ENCODE results near the gene C16orf78. TPM values are rescaled to one million over a fixed set of nuclear protein-coding genes. Genes with fewer than 3 reads are reported as not detected.

C16orf78 gene
- total RNA-seq, 1 experiment from 2014 or later: not detected

DNA sequence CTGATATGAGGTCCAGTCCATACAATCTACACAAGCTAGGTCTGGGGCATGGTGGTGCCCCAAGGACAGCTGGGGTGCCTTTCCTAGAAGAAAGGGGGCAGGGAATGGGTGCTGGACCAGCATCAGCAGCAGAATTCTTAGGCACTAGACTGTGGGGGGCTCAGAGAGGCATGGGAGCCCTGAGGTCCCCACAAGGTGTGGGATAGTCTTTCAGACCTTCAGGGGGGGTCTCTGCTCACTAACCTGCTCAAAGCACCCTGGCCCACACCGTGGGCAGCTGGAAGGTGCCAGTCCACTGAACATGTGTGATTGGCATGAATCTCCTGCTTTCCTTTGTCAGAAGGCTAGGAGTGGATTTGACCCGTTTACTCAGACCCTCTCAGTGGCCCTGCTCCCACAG is 26.1 kb upstream of the C16orf78 start:
- intact Hi-C loops (cut with micrococcal nuclease; ENCODE audit: unreplicated experiment): no loop called here
- CTCF ChIA-PET: no interaction called here

DNA sequence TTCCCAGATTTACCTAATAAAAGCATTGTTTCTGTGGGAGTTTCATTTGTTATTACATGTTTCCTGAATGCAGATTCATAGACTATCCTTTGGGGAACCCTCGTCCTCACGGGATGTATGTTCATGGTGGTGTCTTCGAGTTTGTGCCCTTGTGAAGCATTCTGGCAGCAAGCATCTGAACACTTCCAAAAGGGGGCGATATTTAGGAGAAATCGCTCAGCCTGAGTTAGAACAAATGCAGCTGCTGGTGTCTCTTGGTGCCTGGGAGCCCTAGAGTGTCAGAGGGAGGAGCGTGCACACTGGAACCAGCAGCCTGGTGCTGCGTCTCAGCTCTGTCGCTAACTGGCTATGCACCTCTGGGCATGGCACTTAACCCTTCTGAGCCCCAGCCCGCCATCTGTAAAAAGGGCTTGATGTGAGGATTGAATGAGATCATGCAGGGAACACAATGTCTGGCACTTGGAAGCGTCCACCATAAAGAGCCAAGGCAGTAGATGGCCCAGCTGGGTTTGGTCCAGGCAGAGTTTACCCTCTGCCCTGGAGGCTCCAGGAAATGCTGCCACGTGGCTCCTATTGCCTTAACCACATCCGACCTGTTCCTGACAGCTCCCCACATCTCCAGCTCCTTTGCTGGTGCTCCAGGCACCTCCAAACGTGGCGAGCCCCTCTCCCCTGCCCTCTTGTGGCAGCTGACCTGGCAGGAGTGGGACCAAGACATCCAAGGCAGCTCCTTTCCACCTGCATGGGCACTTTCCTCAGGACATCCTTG is 25.0 kb upstream of the C16orf78 start:
- H3K36me3 ChIP-seq (ENCODE audit: insufficient read depth, low read length, poor library complexity, severe bottlenecking): no peaks in the 10 kb centered on the region
- POLR2A ChIA-PET (ENCODE audit: low non-redundant PET): no interaction called here
- no peak overlapping the region for H3K27ac ChIP-seq (ENCODE audit: low read depth, low read length, poor library complexity, severe bottlenecking)
- CTCF ChIA-PET: no interaction called here
- H3K4me3 ChIP-seq (ENCODE audit: low read depth, low read length, poor library complexity, severe bottlenecking): no peak overlapping the region
- DNase-seq (ENCODE audit: low spot score): peak; percentile 17
- BruUV-seq (replicated peaks): no TSS peak
- H3K9me3 ChIP-seq (ENCODE audit: low read depth, low read length, poor library complexity, severe bottlenecking): no peaks in the 10 kb centered on the region
- peaks cover 24% of the 10 kb centered on the region for H3K27me3 ChIP-seq (replicated peaks; ENCODE audit: insufficient read depth, low read depth, low read length, poor library complexity)
- no peak for TF ChIP-seq EZH2 (IDR thresholded peaks at IDR 0.05; ENCODE audit: borderline replicate concordance, low read depth, low read length, poor library complexity, severe bottlenecking)
- TF ChIP-seq CTCF (conservative IDR thresholded peaks at IDR 0.05; ENCODE audit: low read depth, low read length): peak; percentile 33; the same call in 1 of the 2 replicates
- intact Hi-C loops (cut with micrococcal nuclease; ENCODE audit: unreplicated experiment): no loop called here
- no peaks in the 10 kb centered on the region for H3K4me1 ChIP-seq (ENCODE audit: insufficient read depth, low read length, poor library complexity, severe bottlenecking)

More for the DNA sequence above, 26.1 kb upstream of the C16orf78 start:
- no peak for DNase-seq (ENCODE audit: low spot score)
- Histone ChIP-seq H3K4me3 (ENCODE audit: low read depth, low read length, poor library complexity, severe bottlenecking) (no peak overlapping the region), H3K27ac (ENCODE audit: low read depth, low read length, poor library complexity, severe bottlenecking) (no peak overlapping the region), H3K4me1 (ENCODE audit: insufficient read depth, low read length, poor library complexity, severe bottlenecking) (no peaks in the 10 kb centered on the region), H3K9me3 (ENCODE audit: low read depth, low read length, poor library complexity, severe bottlenecking) (no peaks in the 10 kb centered on the region), H3K27me3 (replicated peaks; ENCODE audit: insufficient read depth, low read depth, low read length, poor library complexity) (peaks cover 28% of the 10 kb centered on the region), H3K36me3 (ENCODE audit: insufficient read depth, low read length, poor library complexity, severe bottlenecking) (no peaks in the 10 kb centered on the region)
- no TSS peak for BruUV-seq (replicated peaks)
- POLR2A ChIA-PET (ENCODE audit: low non-redundant PET): no interaction called here
- TF ChIP-seq EZH2 (IDR thresholded peaks at IDR 0.05; ENCODE audit: borderline replicate concordance, low read depth, low read length, poor library complexity, severe bottlenecking): no peak

- no peaks in the 10 kb centered on the region for H3K36me3 ChIP-seq (ENCODE audit: insufficient read depth, low read length, poor library complexity, severe bottlenecking)
- no peaks in the 10 kb centered on the region for H3K4me1 ChIP-seq (ENCODE audit: insufficient read depth, low read length, poor library complexity, severe bottlenecking)
- no TSS peak for BruUV-seq (replicated peaks)
- H3K4me3 ChIP-seq (ENCODE audit: low read depth, low read length, poor library complexity, severe bottlenecking): no peak overlapping the region
- no peak overlapping the region for H3K27ac ChIP-seq (ENCODE audit: low read depth, low read length, poor library complexity, severe bottlenecking)
- CTCF ChIA-PET: interaction anchor here (0.5 to 0.6 kb wide), 2 partner anchors 129 to 528 kb away, joined by 4 to 6 read pairs; no protein-coding TSS in a partner anchor
- DNase-seq (ENCODE audit: low spot score): no peak
- peaks cover 20% of the 10 kb centered on the region for H3K27me3 ChIP-seq (replicated peaks; ENCODE audit: insufficient read depth, low read depth, low read length, poor library complexity)
- POLR2A ChIA-PET (ENCODE audit: low non-redundant PET): no interaction called here
- TF ChIP-seq EZH2 (IDR thresholded peaks at IDR 0.05; ENCODE audit: borderline replicate concordance, low read depth, low read length, poor library complexity, severe bottlenecking) (no peak), CTCF (conservative IDR thresholded peaks at IDR 0.05; ENCODE audit: low read depth, low read length) (no peak)
- no peaks in the 10 kb centered on the region for H3K9me3 ChIP-seq (ENCODE audit: low read depth, low read length, poor library complexity, severe bottlenecking)
- intact Hi-C loops (cut with micrococcal nuclease; ENCODE audit: unreplicated experiment): loop anchor here (1.0 kb wide), 1 partner anchor 662 kb away; no protein-coding TSS in a partner anchor
Measured at GRCh38 chr16:49349446-49350168, 24.0 kb upstream of the C16orf78 start.

All from A673 (cell line).